ENCODE data around the gene TP53RK. TPM values are rescaled to one million over a fixed set of nuclear protein-coding genes. Genes with fewer than 3 reads are reported as not detected.

TP53RK gene
- total and polyA plus RNA-seq, 2 of the 13 experiments (the other 11 are each of a cell fraction or from before 2014, with no cell fraction given) = 12.9 to 25.5 TPM

DNA sequence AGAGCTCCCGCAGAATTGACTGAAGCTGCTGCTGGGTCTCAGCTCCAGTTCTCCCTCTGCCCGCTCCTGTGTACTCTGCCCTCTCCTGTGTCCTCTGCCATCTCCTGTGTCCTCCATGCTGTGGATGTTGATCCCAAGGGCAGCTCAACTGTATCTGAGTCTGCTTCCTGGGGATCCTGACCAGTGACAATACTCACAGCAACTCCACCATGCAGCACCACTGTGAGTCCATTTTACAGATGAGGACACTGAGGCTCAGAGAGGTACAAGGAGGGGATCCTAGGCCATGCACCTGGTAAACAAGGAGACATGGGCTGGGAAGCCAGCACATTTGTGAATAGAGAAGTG is 8.6 kb downstream of the TP53RK start (continued):
- TF ChIP-seq, protein P1, sequence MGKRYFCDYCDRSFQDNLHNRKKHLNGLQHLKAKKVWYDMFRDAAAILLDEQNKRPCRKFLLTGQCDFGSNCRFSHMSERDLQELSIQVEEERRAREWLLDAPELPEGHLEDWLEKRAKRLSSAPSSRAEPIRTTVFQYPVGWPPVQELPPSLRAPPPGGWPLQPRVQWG (CRISPR knock-in tag; IDR thresholded peaks at IDR 0.05; ENCODE audit: borderline replicate concordance, low read depth) = no peak
- TF ChIP-seq ZNF639 (CRISPR knock-in tag; conservative IDR thresholded peaks at IDR 0.05) = no peak
- TF ChIP-seq ZNF891 (CRISPR knock-in tag; IDR thresholded peaks at IDR 0.05) = peak; percentile 52; the same call in 1 of the 2 replicates
- no peak for TF ChIP-seq ZNF30 (CRISPR knock-in tag; IDR thresholded peaks at IDR 0.05)
- no peak for TF ChIP-seq ZNF768 (CRISPR knock-in tag; IDR thresholded peaks at IDR 0.05)
- TF ChIP-seq THAP7 (CRISPR knock-in tag; IDR thresholded peaks at IDR 0.05) = 0 out of 2 replicates have a peak, but pooled peaks have one; percentile 8
- TF ChIP-seq, protein P2, sequence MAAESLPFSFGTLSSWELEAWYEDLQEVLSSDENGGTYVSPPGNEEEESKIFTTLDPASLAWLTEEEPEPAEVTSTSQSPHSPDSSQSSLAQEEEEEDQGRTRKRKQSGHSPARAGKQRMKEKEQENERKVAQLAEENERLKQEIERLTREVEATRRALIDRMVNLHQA (CRISPR knock-in tag; IDR thresholded peaks at IDR 0.05) = no peak
- peak; percentile 78; the same call in 1 of the 2 replicates for TF ChIP-seq ZMYM2 (CRISPR knock-in tag; IDR thresholded peaks at IDR 0.05)
- TF ChIP-seq RXRA (CRISPR knock-in tag; IDR thresholded peaks at IDR 0.05) = no peak; the same call in 1 of the 2 replicates
- no peak for TF ChIP-seq JARID2 (CRISPR knock-in tag; IDR thresholded peaks at IDR 0.05; ENCODE audit: insufficient replicate concordance)
- no peak for TF ChIP-seq HIC2 (CRISPR knock-in tag; IDR thresholded peaks at IDR 0.05; ENCODE audit: low read depth)
- TF ChIP-seq PAWR (CRISPR knock-in tag; IDR thresholded peaks at IDR 0.05; ENCODE audit: borderline replicate concordance) = 0 out of 2 replicates have a peak, but pooled peaks have one; percentile 35
- TF ChIP-seq NPAS2 (CRISPR knock-in tag; IDR thresholded peaks at IDR 0.05; ENCODE audit: borderline replicate concordance) = 0 out of 2 replicates have a peak, but pooled peaks have one; percentile 76
- no peak for TF ChIP-seq ZBTB8A (CRISPR knock-in tag; IDR thresholded peaks at IDR 0.05; ENCODE audit: borderline replicate concordance, low read depth)
- TF ChIP-seq ZSCAN21 (CRISPR knock-in tag; IDR thresholded peaks at IDR 0.05; ENCODE audit: borderline replicate concordance) = 0 out of 2 replicates have a peak, but pooled peaks have one; percentile 27
- no peak for TF ChIP-seq MED1 (CRISPR knock-in tag; IDR thresholded peaks at IDR 0.05)
- no peak for TF ChIP-seq SIX1 (CRISPR knock-in tag; IDR thresholded peaks at IDR 0.05; ENCODE audit: borderline replicate concordance)
- TF ChIP-seq ZNF282 (IDR thresholded peaks at IDR 0.05; ENCODE audit: partially characterized antibody) = no peak
- TF ChIP-seq, protein P3, sequence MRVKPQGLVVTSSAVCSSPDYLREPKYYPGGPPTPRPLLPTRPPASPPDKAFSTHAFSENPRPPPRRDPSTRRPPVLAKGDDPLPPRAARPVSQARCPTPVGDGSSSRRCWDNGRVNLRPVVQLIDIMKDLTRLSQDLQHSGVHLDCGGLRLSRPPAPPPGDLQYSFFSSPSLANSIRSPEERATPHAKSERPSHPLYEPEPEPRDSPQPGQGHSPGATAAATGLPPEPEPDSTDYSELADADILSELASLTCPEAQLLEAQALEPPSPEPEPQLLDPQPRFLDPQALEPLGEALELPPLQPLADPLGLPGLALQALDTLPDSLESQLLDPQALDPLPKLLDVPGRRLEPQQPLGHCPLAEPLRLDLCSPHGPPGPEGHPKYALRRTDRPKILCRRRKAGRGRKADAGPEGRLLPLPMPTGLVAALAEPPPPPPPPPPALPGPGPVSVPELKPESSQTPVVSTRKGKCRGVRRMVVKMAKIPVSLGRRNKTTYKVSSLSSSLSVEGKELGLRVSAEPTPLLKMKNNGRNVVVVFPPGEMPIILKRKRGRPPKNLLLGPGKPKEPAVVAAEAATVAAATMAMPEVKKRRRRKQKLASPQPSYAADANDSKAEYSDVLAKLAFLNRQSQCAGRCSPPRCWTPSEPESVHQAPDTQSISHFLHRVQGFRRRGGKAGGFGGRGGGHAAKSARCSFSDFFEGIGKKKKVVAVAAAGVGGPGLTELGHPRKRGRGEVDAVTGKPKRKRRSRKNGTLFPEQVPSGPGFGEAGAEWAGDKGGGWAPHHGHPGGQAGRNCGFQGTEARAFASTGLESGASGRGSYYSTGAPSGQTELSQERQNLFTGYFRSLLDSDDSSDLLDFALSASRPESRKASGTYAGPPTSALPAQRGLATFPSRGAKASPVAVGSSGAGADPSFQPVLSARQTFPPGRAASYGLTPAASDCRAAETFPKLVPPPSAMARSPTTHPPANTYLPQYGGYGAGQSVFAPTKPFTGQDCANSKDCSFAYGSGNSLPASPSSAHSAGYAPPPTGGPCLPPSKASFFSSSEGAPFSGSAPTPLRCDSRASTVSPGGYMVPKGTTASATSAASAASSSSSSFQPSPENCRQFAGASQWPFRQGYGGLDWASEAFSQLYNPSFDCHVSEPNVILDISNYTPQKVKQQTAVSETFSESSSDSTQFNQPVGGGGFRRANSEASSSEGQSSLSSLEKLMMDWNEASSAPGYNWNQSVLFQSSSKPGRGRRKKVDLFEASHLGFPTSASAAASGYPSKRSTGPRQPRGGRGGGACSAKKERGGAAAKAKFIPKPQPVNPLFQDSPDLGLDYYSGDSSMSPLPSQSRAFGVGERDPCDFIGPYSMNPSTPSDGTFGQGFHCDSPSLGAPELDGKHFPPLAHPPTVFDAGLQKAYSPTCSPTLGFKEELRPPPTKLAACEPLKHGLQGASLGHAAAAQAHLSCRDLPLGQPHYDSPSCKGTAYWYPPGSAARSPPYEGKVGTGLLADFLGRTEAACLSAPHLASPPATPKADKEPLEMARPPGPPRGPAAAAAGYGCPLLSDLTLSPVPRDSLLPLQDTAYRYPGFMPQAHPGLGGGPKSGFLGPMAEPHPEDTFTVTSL (CRISPR knock-in tag; IDR thresholded peaks at IDR 0.05; ENCODE audit: borderline replicate concordance) = no peak
- no peak for TF ChIP-seq HOXA9 (CRISPR knock-in tag; IDR thresholded peaks at IDR 0.05; ENCODE audit: borderline replicate concordance)

Data from HepG2 (cell line).